GM12878 (cell line): ENCODE data around the gene ZMYND19. TPM values are rescaled to one million over a fixed set of nuclear protein-coding genes. Genes with fewer than 3 reads are reported as not detected.
"Not testable (repeated sequence)": the region's sequence is repeated elsewhere in the genome, so short reads cannot be mapped to it uniquely, and the experiment has no call there.

Experiments used
- ATAC-seq: fragments of 200-7000 bp; cut with Tn5 transposase; 3 replicates; pipeline ENCODE4 v1.9.1; 2020; ENCODE audit warnings: mild to moderate bottlenecking, moderate library complexity
- BruUV-seq: library from RNA; stranded (reverse); fragments of 400-500 nt; replicated peaks from 2 replicates; lab custom pipeline; 2021; lab: Mats Ljungman, UMichigan
- CTCF ChIA-PET: fragments of 300-600 bp; sonication (Branson Sonifier 250); formaldehyde crosslinking; extraction: SDS; loops from one replicate; lab custom pipeline; 2021; ENCODE audit warnings: inconsistent platforms; lab: Yijun Ruan, JAX
- POLR2A ChIA-PET: fragments of 350-600 bp; formaldehyde crosslinking; extraction: SDS; loops from one replicate; lab custom pipeline; 2021; ENCODE audit warnings: inconsistent platforms; lab: Charles Lee
- RAD21 ChIA-PET: fragments of 300-600 bp; sonication (Branson Sonifier 250); formaldehyde crosslinking; loops from one replicate; lab custom pipeline; 2023; ENCODE audit warnings: antibody characterized with exemption; ENCODE audit not compliant: unreplicated experiment; lab: Charles Lee
- SMC1A ChIA-PET: fragments of 300-600 bp; sonication (Branson Sonifier 250); formaldehyde crosslinking; loops from one replicate; lab custom pipeline; 2023; ENCODE audit not compliant: unreplicated experiment, uncharacterized antibody; lab: Charles Lee
- DNase-seq: peaks from one replicate; pipeline ENCODE4 v3.0.0-alpha.2; 2011; ENCODE audit warnings: low read depth, low spot score
- FAIRE-seq: peaks from 3 replicates; lab custom pipeline; 2011; peaks lifted over from hg19 to GRCh38; lab: Jason Lieb, UNC
- H2AFZ ChIP-seq: 2 replicates; pipeline ENCODE4 v1.6.0; 2011; ENCODE audit warnings: low read depth, low read length, control low read depth; ENCODE audit not compliant: control insufficient read depth
- H3K27ac ChIP-seq: 2 replicates; pipeline ENCODE4 v1.5.1; 2011; ENCODE audit warnings: control low read depth; ENCODE audit not compliant: control insufficient read depth, insufficient read depth
- H3K27me3 ChIP-seq, 2 experiments: replicated peaks in 1 of 2; 2 replicates each; pipeline versions ENCODE4 v1.6.0 to v1.6.1; 2011; ENCODE audit warnings: low read length in 1 of 2; ENCODE audit not compliant: control insufficient read depth in 2 of 2, insufficient read depth in 2 of 2
- H3K36me3 ChIP-seq, 2 experiments: 2 replicates each; pipeline ENCODE4 v1.5.1; 2011; ENCODE audit warnings: low read length in 1 of 2; ENCODE audit not compliant: control insufficient read depth in 2 of 2, insufficient read depth in 2 of 2
- H3K4me1 ChIP-seq: 2 replicates; pipeline ENCODE4 v1.6.1; 2011; ENCODE audit warnings: mild to moderate bottlenecking, low read length, moderate library complexity, mixed read lengths; ENCODE audit not compliant: control insufficient read depth, insufficient read depth
- H3K4me2 ChIP-seq: 2 replicates; pipeline ENCODE4 v1.6.0; 2011; ENCODE audit warnings: control low read depth; ENCODE audit not compliant: control insufficient read depth, insufficient read depth
- H3K4me3 ChIP-seq: fragments of 200-600 bp; sonication (generic); 2 replicates; pipeline ENCODE4 v1.5.1; 2016
- H3K79me2 ChIP-seq: 2 replicates; pipeline ENCODE4 v1.6.0; 2011; ENCODE audit warnings: low read length; ENCODE audit not compliant: control insufficient read depth, insufficient read depth
- H3K9ac ChIP-seq: 2 replicates; pipeline ENCODE4 v1.8.0; 2011; ENCODE audit warnings: low read length, control low read depth, mixed read lengths; ENCODE audit not compliant: control insufficient read depth, insufficient read depth
- H3K9me3 ChIP-seq: replicated peaks from 3 replicates; pipeline ENCODE4 v1.5.1; 2011; ENCODE audit warnings: mild to moderate bottlenecking, low read length; ENCODE audit not compliant: control insufficient read depth, insufficient read depth
- H4K20me1 ChIP-seq: 2 replicates; pipeline ENCODE4 v1.6.0; 2011; ENCODE audit not compliant: control insufficient read depth, insufficient read depth
- BHLHE40 ChIP-seq, 2 experiments: fragments of 450-650 bp in 1 of 2; IDR thresholded peaks; 2 replicates each; pipeline ENCODE4 v1.6.1; 2011 to 2017; ENCODE audit warnings: low read depth in 2 of 2, borderline replicate concordance in 1 of 2, improper control_type of control experiment in 1 of 2, low read length in 1 of 2, mild to moderate bottlenecking in 1 of 2
- FOXK2 ChIP-seq: fragments of 450-650 bp; IDR thresholded peaks from 2 replicates; pipeline ENCODE4 v1.6.1; 2017; ENCODE audit warnings: mild to moderate bottlenecking, moderate library complexity
- GATAD2B ChIP-seq: fragments of 450-650 bp; conservative IDR thresholded peaks from 2 replicates; pipeline ENCODE4 v1.6.1; 2017; ENCODE audit warnings: low read depth, mild to moderate bottlenecking, moderate library complexity
- MEF2A ChIP-seq: IDR thresholded peaks from 2 replicates; pipeline ENCODE4 v1.6.1; 2011; ENCODE audit warnings: low read depth, mild to moderate bottlenecking, low read length, moderate library complexity; ENCODE audit not compliant: insufficient read depth
- POLR2A ChIP-seq: IDR thresholded peaks from 2 replicates; pipeline ENCODE4 v1.6.1; 2011; ENCODE audit warnings: low read depth, mild to moderate bottlenecking, low read length
- WRNIP1 ChIP-seq: IDR thresholded peaks from 2 replicates; pipeline ENCODE4 v1.6.1; 2011; ENCODE audit warnings: low read depth, low read length, improper control_type of control experiment, borderline replicate concordance
- ZNF384 ChIP-seq: IDR thresholded peaks from 2 replicates; pipeline ENCODE4 v1.6.1; 2012; ENCODE audit warnings: low read depth, mild to moderate bottlenecking, low read length, improper control_type of control experiment, borderline replicate concordance
- WGBS: methylation state at CpG from one replicate; pipeline ENCODE4 v1.1.6; 2016; ENCODE audit warnings: low lambda C conversion rate; ENCODE audit not compliant: insufficient replicate concordance, insufficient coverage; ENCODE audit errors: missing lambda C conversion rate; 5-methylcytosine and 5-hydroxymethylcytosine counted together
- in situ Hi-C: fragments of 300-500 bp; cut with MboI; formaldehyde crosslinking; loops from 9 replicates; pipeline ENCODE4 v1.14.3; 2018; ENCODE audit warnings: mixed read lengths
- intact Hi-C: fragments of 100-400 bp; cut with micrococcal nuclease; formaldehyde crosslinking; loops from one replicate; pipeline ENCODE4 v1.14.2; 2022; ENCODE audit not compliant: unreplicated experiment
- polyA plus RNA-seq, 11 experiments: library from polyadenylated mRNA; depleted of rRNA in 4 of 11; unstranded in 6 of 11; stranded (reverse) in 5 of 11; fragments of >200 nt; fragmentation: Nextera tagmentation in 4 of 11; fragmentation: Illumina TruSeq in 1 of 11; extraction: Ambion mirVana in 4 of 11; extraction: Trizol in 1 of 11; gene quantifications; 1 replicate in 1 of 11; 2 replicates in 10 of 11; pipeline versions ENCODE4 v1.2.1 to v1.2.3, GENCODE V29; 2011 to 2016; ENCODE audit warnings: inconsistent platforms in 2 of 11, missing spikeins in 2 of 11, low read depth in 1 of 11
- total RNA-seq, 4 experiments: library from RNA; depleted of rRNA in 3 of 4; stranded (reverse); fragments of >200 nt in 3 of 4; fragmentation: Illumina TruSeq in 1 of 4; extraction: Trizol in 1 of 4; gene quantifications; 2 replicates each; pipeline versions ENCODE4 v1.2.1 to v1.2.3, GENCODE V29; 2013 to 2021

Gene ZMYND19
- total and polyA plus RNA-seq, 10 of the 15 experiments (the other 5 are each of a cell fraction or from before 2014, with no cell fraction given) = 0.84 to 54.8 (median 20.1) TPM

DNA sequence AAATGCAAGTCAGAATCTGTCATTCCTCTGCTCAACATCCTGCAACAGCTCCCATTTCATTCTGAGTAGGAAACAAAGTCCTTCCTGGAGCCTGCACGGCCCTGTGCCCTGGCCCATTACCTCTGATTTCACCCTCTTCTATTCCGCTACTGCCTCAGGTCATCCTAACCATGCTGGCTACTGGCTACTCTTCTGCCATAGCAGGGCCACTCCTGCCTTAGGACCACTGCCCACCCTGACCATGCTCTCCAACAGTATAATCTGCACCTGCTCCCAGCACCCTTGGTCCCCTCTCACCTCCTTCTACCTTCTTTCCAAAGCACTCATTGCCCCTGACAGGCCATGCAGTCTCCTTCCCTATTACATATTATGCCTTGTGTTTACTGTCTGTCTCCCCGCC, 19.7 kb downstream of the ZMYND19 start:
- Histone ChIP-seq H3K9ac (no peak overlapping the region), H3K27me3 (no peaks in the 10 kb centered on the region), H2AFZ (no peak overlapping the region), H3K9me3 (no peaks in the 10 kb centered on the region), H3K4me3 (no peak overlapping the region), H3K27ac (no peak overlapping the region), H3K4me2 (no peak overlapping the region), H4K20me1 (no peaks in the 10 kb centered on the region), H3K4me1 (no peaks in the 10 kb centered on the region), H3K79me2 (peaks cover 2% of the 10 kb centered on the region), H3K36me3 (peaks cover 8 to 15% of the 10 kb centered on the region in 2 experiments)
- BruUV-seq = no TSS peak
- ChIA-PET POLR2A (no interaction called here), CTCF (no interaction called here), RAD21 (no interaction called here), SMC1A (no interaction called here)
- no peak for DNase-seq
- no peak for TF ChIP-seq GATAD2B
- TF ChIP-seq POLR2A = peak; percentile 53
- no peak for ATAC-seq
- in situ Hi-C loops (no loop called here), intact Hi-C loops (no loop called here)
- FAIRE-seq = no peak
- WGBS = 96% methylated on average over 3 of the region's 3 CpGs

DNA sequence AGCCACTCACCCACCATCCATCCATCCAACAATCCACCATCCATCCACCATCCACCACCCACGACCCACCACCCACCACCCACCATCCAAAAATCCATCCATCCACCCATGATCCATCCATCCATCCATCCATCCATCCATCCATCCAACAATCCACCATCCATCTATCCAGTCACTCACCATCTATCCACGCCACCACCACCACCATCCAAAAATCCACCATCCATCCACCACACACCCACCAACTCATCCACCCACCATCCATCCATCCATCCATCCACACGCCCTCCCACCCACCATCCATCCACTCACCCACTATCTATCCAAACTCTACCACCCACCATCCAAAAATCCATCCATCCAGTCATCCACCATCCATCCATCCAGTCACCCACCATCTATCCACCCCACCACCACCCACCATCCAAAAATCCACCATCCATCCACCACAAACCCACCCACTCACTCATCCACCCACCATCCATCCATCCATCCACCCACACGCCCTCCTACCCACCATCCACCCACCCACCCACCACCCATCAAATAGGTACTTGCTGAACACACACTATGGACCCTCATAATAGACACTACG, 20.6 kb downstream of the ZMYND19 start:
- BruUV-seq = no TSS peak
- POLR2A ChIA-PET = no interaction called here
- H3K4me2 ChIP-seq = no peak overlapping the region
- RAD21 ChIA-PET = no interaction called here
- SMC1A ChIA-PET = no interaction called here
- CTCF ChIA-PET = no interaction called here
- DNase-seq (no peak), ATAC-seq (no peak), FAIRE-seq (no peak)
- peaks cover 8 to 14% of the 10 kb centered on the region in 2 experiments for H3K36me3 ChIP-seq
- no peaks in the 10 kb centered on the region for H3K27me3 ChIP-seq
- WGBS = 63% methylated on average over 3 of the region's 5 CpGs
- intact Hi-C loops (no loop called here), in situ Hi-C loops (no loop called here)
- H3K79me2 ChIP-seq = peaks cover 2% of the 10 kb centered on the region
- no peak overlapping the region for H3K27ac ChIP-seq
- H3K9ac ChIP-seq = no peak overlapping the region
- no peak overlapping the region for H2AFZ ChIP-seq
- H3K9me3 ChIP-seq = no peaks in the 10 kb centered on the region
- no peaks in the 10 kb centered on the region for H3K4me1 ChIP-seq
- no peaks in the 10 kb centered on the region for H4K20me1 ChIP-seq
- TF ChIP-seq WRNIP1 (no peak), ZNF384 (no peak), MEF2A (no peak), BHLHE40 (IDR thresholded peaks at IDR 0.05; ENCODE audit: borderline replicate concordance in 1 of 2, low read depth in 2 of 2, low read length in 1 of 2) (no peak), FOXK2 (no peak)
- no peak overlapping the region for H3K4me3 ChIP-seq

DNA sequence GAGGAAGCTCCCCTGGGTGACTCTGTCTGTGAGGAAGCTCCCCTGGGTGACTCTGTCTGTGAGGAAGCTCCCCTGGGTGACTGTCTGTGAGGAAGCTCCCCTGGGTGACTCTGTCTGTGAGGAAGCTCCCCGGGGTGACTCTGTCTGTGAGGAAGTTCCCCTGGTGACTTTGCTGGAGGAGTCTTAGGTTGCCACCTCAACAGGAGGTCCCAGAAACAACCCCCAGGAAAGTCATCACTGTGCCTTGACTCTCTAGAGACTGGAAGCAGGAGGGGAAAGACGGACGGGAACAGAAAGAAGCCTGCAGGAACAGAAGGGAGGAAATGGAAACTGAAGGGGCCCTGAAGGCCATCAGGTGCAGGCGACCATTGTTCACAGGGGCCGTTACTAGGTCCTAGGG, 21.9 kb downstream of the ZMYND19 start:
- in situ Hi-C loops = not testable (repeated sequence)
- WGBS = 93% methylated on average over 5 of the region's 5 CpGs

More for the DNA sequence above, 21.9 kb downstream of the ZMYND19 start:
- RAD21 ChIA-PET, FAIRE-seq, POLR2A ChIA-PET, BruUV-seq, H3K4me2 ChIP-seq, ATAC-seq, H3K9ac ChIP-seq, H4K20me1 ChIP-seq, H3K4me3 ChIP-seq, H3K27ac ChIP-seq, H3K9me3 ChIP-seq, H3K4me1 ChIP-seq, CTCF ChIA-PET, H3K79me2 ChIP-seq, SMC1A ChIA-PET, intact Hi-C loops, H2AFZ ChIP-seq, H3K27me3 ChIP-seq, DNase-seq: not testable (repeated sequence)
- peaks cover 2 to 15% of the 10 kb centered on the region in 2 experiments for H3K36me3 ChIP-seq
